CD4-positive, alpha-beta T cell (primary cell): ENCODE data around the gene ATG2A. TPM values are rescaled to one million over a fixed set of nuclear protein-coding genes. Genes with fewer than 3 reads are reported as not detected.

ENCODE experiments used
- ATAC-seq: fragments of 200-7000 bp; cut with Tn5 transposase; one replicate; pipeline ENCODE4 v1.10.0; 2022; ENCODE audit warnings: mild to moderate bottlenecking; ENCODE audit not compliant: poor library complexity
- CTCF ChIA-PET: fragments of 350-600 bp; sonication (Branson Sonifier 250); formaldehyde crosslinking; loops from one replicate; lab custom pipeline; 2021; ENCODE audit warnings: antibody characterized with exemption, inconsistent platforms; lab: Charles Lee
- POLR2A ChIA-PET: fragments of 350-600 bp; sonication (Branson Sonifier 250); formaldehyde crosslinking; loops from one replicate; lab custom pipeline; 2021; ENCODE audit warnings: antibody characterized with exemption, inconsistent platforms; lab: Charles Lee
- DNase-seq, 14 experiments: peaks; one replicate each; pipeline ENCODE4 v3.0.0-alpha.2; 2013 to 2020; ENCODE audit warnings: mixed read lengths in 2 of 14
- H3K27ac ChIP-seq, 2 donors: one replicate each; pipeline versions ENCODE4 v1.5.1 to v1.7.0; 2013; ENCODE audit warnings: low read length in 2 of 2, low read depth in 1 of 2, mild to moderate bottlenecking in 1 of 2
- H3K27me3 ChIP-seq, 2 experiments: 1 replicate in 1 of 2; 2 replicates in 1 of 2; pipeline versions ENCODE4 v1.6.1 to v1.7.0; 2013; ENCODE audit warnings: low read length in 2 of 2, control low read depth in 1 of 2, mild to moderate bottlenecking in 1 of 2, moderate library complexity in 1 of 2; ENCODE audit not compliant: insufficient read depth in 2 of 2, control insufficient read depth in 1 of 2
- H3K36me3 ChIP-seq: one replicate; pipeline ENCODE4 v1.6.1; 2013; ENCODE audit warnings: low read length, control low read depth; ENCODE audit not compliant: insufficient read depth
- H3K4me1 ChIP-seq: one replicate; pipeline ENCODE4 v1.6.1; 2013; ENCODE audit warnings: low read length, control low read depth; ENCODE audit not compliant: insufficient read depth
- H3K4me3 ChIP-seq: one replicate; pipeline ENCODE4 v1.5.1; 2013; ENCODE audit warnings: mild to moderate bottlenecking, low read length, moderate library complexity
- H3K9me3 ChIP-seq, 2 experiments: 1 replicate in 1 of 2; 2 replicates in 1 of 2; pipeline versions ENCODE4 v1.6.1 to v1.7.0; 2013; ENCODE audit warnings: low read length in 2 of 2, mild to moderate bottlenecking in 2 of 2, control low read depth in 1 of 2, moderate library complexity in 1 of 2; ENCODE audit not compliant: control insufficient read depth in 1 of 2, insufficient read depth in 1 of 2
- H3K27ac Mint-ChIP-seq: one replicate; pipeline ENCODE4 v1.8.0; 2020; ENCODE audit warnings: mixed read lengths
- H3K27me3 Mint-ChIP-seq: one replicate; pipeline ENCODE4 v1.8.0; 2021; ENCODE audit warnings: mixed read lengths
- H3K36me3 Mint-ChIP-seq: one replicate; pipeline ENCODE4 v1.8.0; 2021; ENCODE audit warnings: low read depth, mixed read lengths
- H3K4me1 Mint-ChIP-seq: one replicate; pipeline ENCODE4 v1.8.0; 2021; ENCODE audit warnings: low read depth, mixed read lengths
- H3K4me3 Mint-ChIP-seq: one replicate; pipeline ENCODE4 v1.8.0; 2020; ENCODE audit warnings: mild to moderate bottlenecking, mixed read lengths
- H3K9me3 Mint-ChIP-seq: one replicate; pipeline ENCODE4 v1.8.0; 2020; ENCODE audit warnings: mixed read lengths
- CTCF ChIP-seq: fragments of 200-600 bp; IDR thresholded peaks from one replicate; pipeline ENCODE4 v1.8.0; 2022; ENCODE audit warnings: antibody characterized with exemption, mild to moderate bottlenecking
- intact Hi-C, 2 experiments: fragments of 100-400 bp; cut with DNase I in 1 of 2; cut with micrococcal nuclease in 1 of 2; formaldehyde crosslinking; loops; one replicate each; pipeline versions ENCODE4 v1.15.1 to v1.9.0; 2023 to 2025; cut with DNase I, micrococcal nuclease
- total RNA-seq, 174 experiments: library from RNA in 2 of 174; stranded (reverse) in 2 of 174; gene quantifications; one replicate each; pipeline ENCODE4 v1.2.3 and lab custom pipeline; 2021 to 2026

Gene ATG2A
- total RNA-seq, 2 experiments from 2014 or later, result 189 to 198 TPM

DNA sequence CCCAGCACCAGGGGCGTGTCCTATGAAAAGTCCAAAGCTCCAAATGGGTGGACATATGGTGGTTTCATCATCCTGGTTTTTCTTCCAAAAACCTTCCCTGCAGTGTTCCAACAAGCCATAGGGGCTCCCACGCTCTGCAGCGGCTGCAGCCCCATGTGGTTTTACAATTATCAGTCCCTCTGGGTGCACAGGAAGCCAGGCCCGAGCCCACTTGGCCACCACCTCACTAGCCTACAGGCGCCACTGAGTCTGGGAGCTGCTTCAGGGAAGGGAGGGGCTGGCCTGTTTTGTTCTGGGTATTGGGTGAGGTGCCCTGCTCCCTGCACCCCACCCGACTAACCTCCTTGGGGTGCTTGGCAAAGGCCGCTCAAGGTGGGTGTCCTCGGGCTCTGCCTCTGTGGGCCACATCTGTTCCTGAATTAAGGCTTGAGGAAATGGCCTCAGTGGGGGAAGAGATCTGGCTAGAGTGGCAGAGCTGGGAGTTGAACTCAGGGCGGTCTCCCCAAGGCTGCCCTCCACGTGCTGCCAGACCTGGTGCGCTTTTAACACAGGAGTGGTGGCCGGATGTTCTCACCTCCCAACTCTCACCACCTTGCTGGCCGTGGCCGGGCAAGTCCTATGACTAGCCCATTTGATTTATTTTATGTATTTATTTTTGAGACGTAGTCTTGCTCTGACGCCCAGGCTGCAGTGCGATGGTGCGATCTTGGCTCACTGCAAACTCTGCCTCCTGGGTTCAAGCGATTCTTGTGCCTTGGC, 67.2 kb downstream of the ATG2A start:
- ATAC-seq (no peak), DNase-seq (peak in 1 of 14 experiments; percentile 17)
- ChIA-PET CTCF (interaction anchor here (1.3 to 12.7 kb wide), 8 partner anchors 10 to 164 kb away, joined by 4 to 136 read pairs (median 7); partner anchors contain the start of genes ARL2 and EHD1), POLR2A (interaction anchor here (0.9 to 27.2 kb wide), 9 partner anchors 14 to 272 kb away, joined by 3 to 767 read pairs (median 8); partner anchors contain the start of genes EHD1, FAU, MRPL49 and RASGRP2)
- no peaks in the 10 kb centered on the region for H3K27me3 Mint-ChIP-seq
- Histone ChIP-seq H3K9me3 (no peaks in the 10 kb centered on the region), H3K4me3 (no peak overlapping the region), H3K4me1 (peaks cover 88% of the 10 kb centered on the region), H3K27me3 (no peaks in the 10 kb centered on the region), H3K36me3 (peaks cover 27% of the 10 kb centered on the region), H3K27ac (peak overlapping the region in 1 of 2 donors; percentile 31)
- no peak overlapping the region for H3K4me3 Mint-ChIP-seq
- H3K36me3 Mint-ChIP-seq, result peaks cover 37% of the 10 kb centered on the region
- no peak for TF ChIP-seq CTCF
- intact Hi-C loops, result loop anchor here (5.0 to 10.0 kb wide), 2 partner anchors 235 to 268 kb away; partner anchors contain the start of genes CDCA5 (in 1 of the 2), ZFPL1 (in 1 of the 2) and ZNHIT2 (in 1 of the 2)
- peaks cover 79% of the 10 kb centered on the region for H3K4me1 Mint-ChIP-seq
- no peaks in the 10 kb centered on the region for H3K9me3 Mint-ChIP-seq
- peak overlapping the region; percentile 81 for H3K27ac Mint-ChIP-seq

DNA sequence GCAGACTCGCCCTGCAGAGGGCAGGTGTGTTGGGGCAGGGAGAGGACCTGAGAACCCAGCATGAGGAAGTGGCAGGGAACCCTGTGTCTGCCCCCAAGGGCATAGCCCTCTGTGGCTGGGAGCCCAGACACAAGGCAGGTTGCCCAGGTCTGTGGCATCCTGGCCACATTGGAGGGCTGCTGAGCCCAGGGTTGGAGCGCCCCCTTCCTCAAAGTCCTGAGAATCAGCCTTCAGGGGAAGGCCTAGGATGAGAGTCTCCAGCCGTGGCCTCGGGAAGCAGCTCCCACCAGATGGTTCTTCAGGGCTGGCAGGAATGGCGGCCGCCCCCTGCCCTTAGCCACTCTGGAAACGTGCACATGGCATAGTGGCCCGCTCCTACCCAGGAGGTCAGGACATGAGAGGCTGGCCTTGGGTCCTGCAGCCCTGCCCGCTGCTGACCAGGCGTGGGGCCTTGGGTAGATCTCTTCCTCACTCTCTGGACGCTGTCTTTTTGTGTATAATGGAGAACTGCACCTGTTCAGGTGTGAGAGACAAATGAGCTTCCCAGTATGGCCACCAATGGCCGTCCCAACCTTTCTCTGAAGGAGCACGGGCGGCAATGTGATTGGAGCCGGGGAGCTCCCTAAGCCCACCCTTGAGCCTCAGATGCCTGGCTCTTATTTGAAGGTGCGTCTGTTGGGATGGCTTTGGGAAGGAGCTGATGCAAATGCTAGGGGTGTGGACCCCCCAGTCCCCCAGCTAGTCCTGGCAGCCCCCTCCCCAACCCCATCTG, 68.0 kb downstream of the ATG2A start:
- Mint-ChIP-seq H3K36me3 (peaks cover 29% of the 10 kb centered on the region), H3K4me1 (peaks cover 73% of the 10 kb centered on the region), H3K9me3 (no peaks in the 10 kb centered on the region), H3K27me3 (no peaks in the 10 kb centered on the region), H3K4me3 (peak overlapping the region; percentile 30), H3K27ac (peak overlapping the region; percentile 73)
- TF ChIP-seq CTCF, result no peak
- Histone ChIP-seq H3K4me1 (peaks cover 84% of the 10 kb centered on the region), H3K27me3 (no peaks in the 10 kb centered on the region), H3K9me3 (no peaks in the 10 kb centered on the region), H3K4me3 (no peak overlapping the region), H3K36me3 (peaks cover 19% of the 10 kb centered on the region), H3K27ac (peak overlapping the region; percentile 31 to 34)
- DNase-seq (peak in 8 of 14 experiments; percentile 32 to 70 (median 58)), ATAC-seq (no peak)
- ChIA-PET POLR2A (interaction anchor here (0.6 to 27.2 kb wide), 15 partner anchors 15 to 273 kb away, joined by 3 to 767 read pairs (median 3); partner anchors contain the start of genes EHD1, FAU, MAJIN and MEN1), CTCF (interaction anchor here (0.5 to 12.7 kb wide), 13 partner anchors 10 to 165 kb away, joined by 3 to 136 read pairs (median 5); partner anchors contain the start of genes ARL2, EHD1 and SF1)
- intact Hi-C loops, result loop anchor here (1.0 to 10.0 kb wide), 3 partner anchors 164 to 268 kb away; partner anchors contain the start of genes CDCA5 (in 1 of the 2), ZFPL1 (in 1 of the 2) and ZNHIT2 (in 1 of the 2)
